ENCODE data around the gene DRAP1. TPM values are rescaled to one million over a fixed set of nuclear protein-coding genes. Genes with fewer than 3 reads are reported as not detected.
A peak's percentile ranks its signal among the peaks of the same experiment; 100 is the strongest.

The DRAP1 gene
- total and polyA plus RNA-seq, 7 donors, result 74.5 to 217 (median 121) TPM

DNA sequence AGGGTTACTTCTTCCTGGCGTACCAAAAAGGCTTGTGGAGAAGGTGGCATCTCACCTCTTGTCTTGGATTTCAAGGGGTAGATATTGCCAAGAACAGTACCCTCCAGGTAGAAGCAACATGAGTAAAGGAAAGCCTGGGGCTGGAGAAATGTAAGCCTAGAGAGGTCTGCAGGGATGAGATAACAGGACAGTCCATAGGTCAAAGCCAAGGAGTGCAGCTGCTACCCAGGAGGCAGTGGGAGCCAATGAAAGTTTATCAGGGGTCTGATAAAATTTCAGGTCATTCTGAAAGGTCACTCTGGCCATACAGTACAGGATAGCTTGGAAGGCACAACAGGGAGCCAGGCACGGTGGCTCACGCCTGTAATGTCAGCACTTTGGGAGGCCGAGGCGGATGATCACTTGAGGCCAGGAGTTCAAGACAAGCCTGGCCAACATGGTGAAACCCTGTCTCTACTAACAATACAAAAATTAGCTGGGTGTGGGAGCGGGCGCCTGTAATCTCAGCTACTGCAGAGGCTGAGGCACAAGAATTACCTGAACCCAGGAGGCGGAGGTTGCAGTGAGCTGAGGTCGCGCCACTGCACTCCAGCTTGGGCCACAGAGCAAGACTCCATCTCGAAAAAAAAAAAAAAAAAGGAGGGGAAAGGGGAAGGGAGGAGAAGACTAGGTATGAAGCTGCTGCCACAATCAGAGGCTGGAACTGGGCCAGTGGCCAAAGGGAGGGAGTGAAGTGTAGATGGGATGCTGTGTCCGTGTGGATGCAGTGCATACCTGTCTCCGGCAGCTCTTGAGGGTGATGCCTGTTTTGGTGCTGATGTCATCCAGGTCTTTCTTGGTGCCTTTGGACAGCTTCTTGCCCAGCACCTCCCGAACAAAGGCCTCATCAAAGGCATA, 32.2 kb upstream of the DRAP1 start:
- Histone ChIP-seq H3K27me3 (ENCODE audit: insufficient read depth in 3 of 3, low read length in 2 of 3) (no peaks in the 10 kb centered on the region), H3K9me3 (no peaks in the 10 kb centered on the region), H3K4me1 (peaks cover 22% of the 10 kb centered on the region), H3K27ac (peak overlapping the region; percentile 97), H3K36me3 (ENCODE audit: insufficient read depth in 1 of 2, low read depth in 1 of 2) (peaks cover 9 to 49% of the 10 kb centered on the region in 2 donors), H3K4me3 (peak overlapping the region; percentile 75)
- WGBS, 3 donors, result 75 to 85% (median 78%) methylated on average over 14 of the region's 14 CpGs
- ATAC-seq (no peak), DNase-seq (no peak)
- intact Hi-C loops (cut with DNase I), result loop anchor here (2.0 to 5.0 kb wide), 3 partner anchors 26 to 102 kb away; partner anchors contain the start of genes SART1 (in 2 of the 2) and MUS81 (in 1 of the 2)
- TF ChIP-seq, protein P1, sequence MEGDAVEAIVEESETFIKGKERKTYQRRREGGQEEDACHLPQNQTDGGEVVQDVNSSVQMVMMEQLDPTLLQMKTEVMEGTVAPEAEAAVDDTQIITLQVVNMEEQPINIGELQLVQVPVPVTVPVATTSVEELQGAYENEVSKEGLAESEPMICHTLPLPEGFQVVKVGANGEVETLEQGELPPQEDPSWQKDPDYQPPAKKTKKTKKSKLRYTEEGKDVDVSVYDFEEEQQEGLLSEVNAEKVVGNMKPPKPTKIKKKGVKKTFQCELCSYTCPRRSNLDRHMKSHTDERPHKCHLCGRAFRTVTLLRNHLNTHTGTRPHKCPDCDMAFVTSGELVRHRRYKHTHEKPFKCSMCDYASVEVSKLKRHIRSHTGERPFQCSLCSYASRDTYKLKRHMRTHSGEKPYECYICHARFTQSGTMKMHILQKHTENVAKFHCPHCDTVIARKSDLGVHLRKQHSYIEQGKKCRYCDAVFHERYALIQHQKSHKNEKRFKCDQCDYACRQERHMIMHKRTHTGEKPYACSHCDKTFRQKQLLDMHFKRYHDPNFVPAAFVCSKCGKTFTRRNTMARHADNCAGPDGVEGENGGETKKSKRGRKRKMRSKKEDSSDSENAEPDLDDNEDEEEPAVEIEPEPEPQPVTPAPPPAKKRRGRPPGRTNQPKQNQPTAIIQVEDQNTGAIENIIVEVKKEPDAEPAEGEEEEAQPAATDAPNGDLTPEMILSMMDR (IDR thresholded peaks at IDR 0.05), result no peak

DNA sequence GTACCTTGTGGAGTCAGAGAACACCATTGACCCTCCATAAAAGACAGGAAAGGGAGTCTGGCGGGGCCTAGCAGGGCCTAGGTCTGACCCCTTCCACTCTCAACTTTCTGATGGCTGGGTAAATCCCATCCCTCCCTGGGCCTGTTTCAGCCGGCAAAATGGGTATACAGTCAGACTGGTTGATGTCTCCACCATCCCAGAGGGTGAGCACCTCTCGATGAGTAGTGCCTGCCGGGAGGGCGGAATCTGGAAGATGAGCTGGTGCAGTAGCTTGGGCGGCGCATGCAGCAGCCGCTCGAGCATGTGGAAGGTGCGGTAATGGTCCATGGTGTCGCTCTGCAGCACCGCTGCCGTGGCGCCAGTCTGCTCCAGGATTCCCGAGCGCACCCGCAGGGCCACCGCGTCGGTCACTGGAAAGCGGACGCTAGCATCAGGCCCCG, 31.5 kb upstream of the DRAP1 start:
- H3K4me3 ChIP-seq, result peak overlapping the region; percentile 75
- peaks cover 9 to 42% of the 10 kb centered on the region in 2 donors for H3K36me3 ChIP-seq (ENCODE audit: insufficient read depth in 1 of 2, low read depth in 1 of 2)
- TF ChIP-seq, protein P1 (IDR thresholded peaks at IDR 0.05), result no peak
- peak overlapping the region; percentile 97 for H3K27ac ChIP-seq
- intact Hi-C loops (cut with DNase I), result loop anchor here (1.0 to 5.0 kb wide), 4 partner anchors 27 to 101 kb away; partner anchors contain the start of genes SART1 (in 2 of the 2), C11orf68 (in 1 of the 2), DRAP1 (in 1 of the 2) and MUS81 (in 1 of the 2)
- 3 to 4% (median 3%) methylated on average over 20 to 23 of the region's 23 CpGs for WGBS, 3 donors
- ATAC-seq (no peak), DNase-seq (no peak)
- H3K4me1 ChIP-seq, result peaks cover 26% of the 10 kb centered on the region
- no peaks in the 10 kb centered on the region for H3K27me3 ChIP-seq (ENCODE audit: insufficient read depth in 3 of 3, low read length in 2 of 3)
- no peaks in the 10 kb centered on the region for H3K9me3 ChIP-seq

DNA sequence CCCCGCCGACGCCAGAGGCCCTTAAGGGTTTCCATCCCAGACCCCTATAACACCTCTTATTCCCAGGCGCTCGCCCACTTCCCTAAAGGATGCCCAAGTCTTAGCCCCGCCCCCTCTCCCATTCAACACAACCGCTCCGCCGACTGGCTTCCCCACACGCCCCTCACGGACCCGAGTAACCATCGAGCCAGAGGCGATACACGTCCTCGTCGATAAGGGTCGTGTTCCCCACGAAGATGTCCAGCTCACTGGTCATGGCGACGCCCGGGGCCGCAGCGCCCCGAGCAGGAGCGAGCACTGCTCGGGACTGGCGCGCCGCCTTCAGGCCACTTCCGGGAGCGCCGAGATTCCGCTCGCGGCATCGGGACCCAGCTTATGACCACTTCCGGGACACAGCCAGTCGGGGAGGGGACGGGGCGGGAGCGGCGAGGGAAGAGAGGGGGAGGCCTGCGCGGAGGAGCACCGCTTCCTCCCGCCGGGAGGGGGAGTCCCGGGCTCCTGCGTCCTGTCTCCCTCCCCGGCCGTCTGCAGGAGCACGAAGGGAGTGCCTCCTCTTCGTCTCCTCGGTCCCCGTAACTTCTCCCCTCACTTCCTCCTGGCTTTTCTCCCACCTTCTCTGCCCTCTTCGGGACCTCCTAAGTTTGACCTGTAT, 30.9 kb upstream of the DRAP1 start, which contains the start of gene FIBP:
Gene FIBP (minus strand): TSS at position 309 of the 652 bp plus-strand sequence. CDS start 53 bp downstream, at position 256.
- Histone ChIP-seq H3K36me3 (ENCODE audit: insufficient read depth in 1 of 2, low read depth in 1 of 2) (peaks cover 8 to 37% of the 10 kb centered on the region in 2 donors), H3K27ac (peak within 1 kb of the TSS; percentile 97), H3K27me3 (ENCODE audit: insufficient read depth in 3 of 3, low read length in 2 of 3) (no peaks in the 10 kb centered on the region), H3K9me3 (no peaks in the 10 kb centered on the region), H3K4me3 (peak within 1 kb of the TSS; percentile 75), H3K4me1 (peaks cover 26% of the 10 kb centered on the region)
- DNase-seq (peak; percentile 98 to 99), ATAC-seq (peak; percentile 82 to 86 (median 84))
- TF ChIP-seq, protein P1 (IDR thresholded peaks at IDR 0.05), result peak; percentile 73
- WGBS, 3 donors, result 0% methylated on average over 42 to 57 of the region's 57 CpGs
- intact Hi-C loops (cut with DNase I), result loop anchor here (1.0 to 5.0 kb wide), 2 partner anchors 31 to 74 kb away; partner anchors contain the start of genes SART1 (in 2 of the 2), C11orf68 (in 1 of the 2) and DRAP1 (in 1 of the 2)

DNA sequence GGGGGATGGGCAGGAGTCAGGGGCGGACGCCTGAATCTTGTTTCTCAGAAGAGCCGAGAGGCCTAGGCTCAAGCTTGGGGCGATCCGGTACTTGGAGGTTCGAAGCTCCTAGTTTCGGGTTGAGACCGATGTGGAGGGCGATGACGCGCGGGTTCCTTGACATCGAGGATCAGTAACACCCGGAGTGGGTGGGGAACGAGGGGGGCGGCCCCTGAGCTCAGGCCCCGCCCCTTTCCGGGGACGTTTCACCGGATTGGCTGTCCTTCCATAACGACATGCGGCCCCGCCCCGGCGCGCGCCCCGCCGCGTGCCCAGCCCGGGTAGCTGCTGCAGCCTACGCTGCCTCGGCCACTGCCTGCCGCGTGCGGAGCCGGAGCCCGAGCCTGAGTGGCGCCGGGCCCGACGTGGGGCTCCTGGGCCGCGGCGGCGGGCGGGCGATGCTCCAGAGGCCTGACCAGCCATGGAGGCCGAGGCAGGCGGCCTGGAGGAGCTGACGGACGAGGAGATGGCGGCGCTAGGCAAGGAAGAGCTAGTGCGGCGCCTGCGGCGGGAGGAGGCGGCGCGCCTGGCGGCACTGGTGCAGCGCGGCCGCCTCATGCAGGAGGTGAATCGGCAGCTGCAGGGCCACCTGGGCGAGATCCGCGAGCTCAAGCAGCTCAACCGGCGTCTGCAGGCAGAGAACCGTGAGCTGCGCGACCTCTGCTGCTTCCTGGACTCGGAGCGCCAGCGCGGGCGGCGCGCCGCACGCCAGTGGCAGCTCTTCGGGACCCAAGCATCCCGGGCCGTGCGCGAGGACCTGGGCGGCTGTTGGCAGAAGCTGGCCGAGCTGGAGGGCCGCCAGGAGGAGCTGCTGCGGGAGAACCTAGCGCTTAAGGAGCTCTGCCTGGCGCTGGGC, 28.7 kb upstream of the DRAP1 start, which contains the start of gene CCDC85B:
Gene CCDC85B (plus strand): TSS at position 350 of the 895 bp plus-strand sequence. CDS start 111 bp downstream, at position 461.
- H3K27ac ChIP-seq, result peak within 1 kb of the TSS; percentile 97
- WGBS, 3 donors, result 0 to 1% (median 1%) methylated on average over 62 to 94 of the region's 94 CpGs
- no peaks in the 10 kb centered on the region for H3K27me3 ChIP-seq (ENCODE audit: insufficient read depth in 3 of 3, low read length in 2 of 3)
- no peaks in the 10 kb centered on the region for H3K9me3 ChIP-seq
- peak within 1 kb of the TSS; percentile 75 for H3K4me3 ChIP-seq
- TF ChIP-seq, protein P1 (IDR thresholded peaks at IDR 0.05), result no peak
- DNase-seq (peak; percentile 99), ATAC-seq (peak; percentile 80 to 84 (median 80))
- H3K36me3 ChIP-seq (ENCODE audit: insufficient read depth in 1 of 2, low read depth in 1 of 2), result peaks cover 5 to 15% of the 10 kb centered on the region in 2 donors
- intact Hi-C loops (cut with DNase I), result loop anchor here in 1 of 2 donors (2.0 kb wide), 1 partner anchor 26 kb away; no protein-coding TSS in a partner anchor
- H3K4me1 ChIP-seq, result peaks cover 29% of the 10 kb centered on the region
